HG03469 (cell line): Measurements from ENCODE around the gene TGFBRAP1.
"Not testable (repeated sequence)": the region's sequence is repeated elsewhere in the genome, so short reads cannot be mapped to it uniquely, and the experiment has no call there.

Experiments used
- ATAC-seq: cut with Tn5 transposase; IDR thresholded peaks from one replicate; pipeline ENCODE4 v1.9.1; 2021; ENCODE audit warnings: mild to moderate bottlenecking, moderate library complexity, moderate number of reproducible peaks; ENCODE audit not compliant: unreplicated experiment

The TGFBRAP1 gene

GRCh38 chr2:105283532-105283931 is 46.0 kb downstream of the TGFBRAP1 start:
- ATAC-seq = no peak

GRCh38 chr2:105280281-105280680 is 49.3 kb downstream of the TGFBRAP1 start:
- no peak for ATAC-seq

GRCh38 chr2:105279126-105279525 is 50.4 kb downstream of the TGFBRAP1 start:
- no peak for ATAC-seq

- no peak for ATAC-seq
Observed at GRCh38 chr2:105278654-105279053, 50.9 kb downstream of the TGFBRAP1 start.

- ATAC-seq = no peak
Observed at GRCh38 chr2:105274046-105274445, 55.5 kb downstream of the TGFBRAP1 start.

- ATAC-seq = no peak
Observed at GRCh38 chr2:105272176-105272575, 57.4 kb downstream of the TGFBRAP1 start.

GRCh38 chr2:105271393-105272045 is 58.0 kb downstream of the TGFBRAP1 start:
- ATAC-seq = no peak

- ATAC-seq = no peak
Observed at GRCh38 chr2:105269426-105269825, 60.1 kb downstream of the TGFBRAP1 start.

- no peak for ATAC-seq
Observed at GRCh38 chr2:105262651-105263091, 66.9 kb downstream of the TGFBRAP1 start.

GRCh38 chr2:105261061-105261460 is 68.5 kb downstream of the TGFBRAP1 start:
- ATAC-seq = no peak

GRCh38 chr2:105258835-105259350 is 70.6 kb downstream of the TGFBRAP1 start:
- no peak for ATAC-seq

- ATAC-seq = no peak
Observed at GRCh38 chr2:105257981-105258380, 71.6 kb downstream of the TGFBRAP1 start.

- ATAC-seq = no peak
Observed at GRCh38 chr2:105256431-105257047, 73.0 kb downstream of the TGFBRAP1 start.

- ATAC-seq = no peak
Observed at GRCh38 chr2:105255979-105256378, 73.6 kb downstream of the TGFBRAP1 start.

- no peak for ATAC-seq
Observed at GRCh38 chr2:105254531-105255210, 74.9 kb downstream of the TGFBRAP1 start.

GRCh38 chr2:105252271-105252670 is 77.3 kb downstream of the TGFBRAP1 start:
- ATAC-seq = no peak

GRCh38 chr2:105251016-105251648 is 78.4 kb downstream of the TGFBRAP1 start:
- not testable (repeated sequence) for ATAC-seq

GRCh38 chr2:105249891-105250290 is 79.6 kb downstream of the TGFBRAP1 start:
- ATAC-seq = no peak

GRCh38 chr2:105249181-105249580 is 80.4 kb downstream of the TGFBRAP1 start:
- ATAC-seq = no peak

- no peak for ATAC-seq
Observed at GRCh38 chr2:105248316-105249070, 81.0 kb downstream of the TGFBRAP1 start.

GRCh38 chr2:105244451-105244850 is 85.1 kb downstream of the TGFBRAP1 start:
- no peak for ATAC-seq
